22Rv1 (cell line): Measurements from ENCODE around the gene LRRC3.
"Not testable (repeated sequence)": the region's sequence is repeated elsewhere in the genome, so short reads cannot be mapped to it uniquely, and the experiment has no call there.

Source experiments
- H3K27ac ChIP-seq: fragments of 450-650 bp; 2 replicates; pipeline ENCODE4 v1.5.1; 2017
- ZFX ChIP-seq: fragments of 450-650 bp; IDR thresholded peaks from 2 replicates; pipeline ENCODE4 v1.6.1; 2017; ENCODE audit warnings: antibody characterized with exemption, borderline replicate concordance
- TF ChIP-seq, protein P1 (sequence below): fragments of 450-650 bp; IDR thresholded peaks from 2 replicates; pipeline ENCODE4 v1.5.1; 2017; ENCODE audit warnings: mild to moderate bottlenecking

Gene LRRC3

GRCh38 chr21:44414291-44415072, 40.8 kb upstream of the LRRC3 start:
- no peak for TF ChIP-seq ZFX
- TF ChIP-seq, protein P1, sequence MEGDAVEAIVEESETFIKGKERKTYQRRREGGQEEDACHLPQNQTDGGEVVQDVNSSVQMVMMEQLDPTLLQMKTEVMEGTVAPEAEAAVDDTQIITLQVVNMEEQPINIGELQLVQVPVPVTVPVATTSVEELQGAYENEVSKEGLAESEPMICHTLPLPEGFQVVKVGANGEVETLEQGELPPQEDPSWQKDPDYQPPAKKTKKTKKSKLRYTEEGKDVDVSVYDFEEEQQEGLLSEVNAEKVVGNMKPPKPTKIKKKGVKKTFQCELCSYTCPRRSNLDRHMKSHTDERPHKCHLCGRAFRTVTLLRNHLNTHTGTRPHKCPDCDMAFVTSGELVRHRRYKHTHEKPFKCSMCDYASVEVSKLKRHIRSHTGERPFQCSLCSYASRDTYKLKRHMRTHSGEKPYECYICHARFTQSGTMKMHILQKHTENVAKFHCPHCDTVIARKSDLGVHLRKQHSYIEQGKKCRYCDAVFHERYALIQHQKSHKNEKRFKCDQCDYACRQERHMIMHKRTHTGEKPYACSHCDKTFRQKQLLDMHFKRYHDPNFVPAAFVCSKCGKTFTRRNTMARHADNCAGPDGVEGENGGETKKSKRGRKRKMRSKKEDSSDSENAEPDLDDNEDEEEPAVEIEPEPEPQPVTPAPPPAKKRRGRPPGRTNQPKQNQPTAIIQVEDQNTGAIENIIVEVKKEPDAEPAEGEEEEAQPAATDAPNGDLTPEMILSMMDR, result no peak

GRCh38 chr21:44415073-44416025, 40.0 kb upstream of the LRRC3 start:
- no peak overlapping the region for H3K27ac ChIP-seq
- TF ChIP-seq, protein P1, result no peak
- no peak for TF ChIP-seq ZFX

More at GRCh38 chr21:44414291-44415072, 40.8 kb upstream of the LRRC3 start:
- H3K27ac ChIP-seq, result no peak overlapping the region

DNA sequence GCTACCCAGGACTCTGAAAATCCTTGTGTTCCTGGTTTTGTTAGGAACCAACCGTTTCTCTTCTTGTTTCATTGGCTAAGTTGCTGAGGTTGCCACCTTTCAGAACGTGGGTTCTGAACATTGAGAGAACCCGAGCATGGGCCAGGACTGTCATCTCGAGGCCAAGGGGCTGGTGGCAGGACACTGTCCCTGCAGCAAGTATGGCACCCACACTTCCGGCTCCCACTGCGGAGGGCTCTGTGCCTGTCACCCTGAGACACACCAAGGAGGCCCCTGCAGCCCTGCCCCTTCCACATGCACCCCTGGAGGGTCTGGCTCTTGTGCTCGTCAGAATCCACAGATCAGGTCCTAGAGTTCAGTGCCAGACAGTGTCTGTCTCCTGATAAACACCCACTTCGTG, 39.1 kb upstream of the LRRC3 start:
- TF ChIP-seq, protein P1, result no peak
- no peak for TF ChIP-seq ZFX
- no peak overlapping the region for H3K27ac ChIP-seq

GRCh38 chr21:44417621-44418107, 37.6 kb upstream of the LRRC3 start:
- H3K27ac ChIP-seq, result not testable (repeated sequence)

GRCh38 chr21:44418108-44418875, 37.0 kb upstream of the LRRC3 start:
- no peak overlapping the region for H3K27ac ChIP-seq
- no peak for TF ChIP-seq ZFX
- TF ChIP-seq, protein P1, result no peak

DNA sequence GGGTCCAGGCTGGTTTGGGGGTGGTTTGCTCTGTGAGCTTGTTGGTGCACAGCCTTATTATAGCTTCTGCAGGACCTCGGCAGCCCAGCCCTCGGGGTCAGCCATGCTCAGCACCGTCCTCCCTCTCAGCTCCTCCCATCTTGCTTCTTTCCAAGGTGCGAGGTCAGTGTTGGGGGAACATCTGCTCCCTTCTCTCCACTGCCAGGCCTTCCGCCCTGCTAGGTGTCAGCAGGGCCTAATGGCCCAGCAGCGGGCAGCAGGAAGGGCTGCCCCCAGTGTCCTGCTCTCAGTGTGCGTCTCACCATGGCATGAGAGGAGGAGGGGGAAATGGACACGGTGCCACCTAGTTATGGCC, 36.5 kb upstream of the LRRC3 start:
- TF ChIP-seq ZFX, result no peak

DNA sequence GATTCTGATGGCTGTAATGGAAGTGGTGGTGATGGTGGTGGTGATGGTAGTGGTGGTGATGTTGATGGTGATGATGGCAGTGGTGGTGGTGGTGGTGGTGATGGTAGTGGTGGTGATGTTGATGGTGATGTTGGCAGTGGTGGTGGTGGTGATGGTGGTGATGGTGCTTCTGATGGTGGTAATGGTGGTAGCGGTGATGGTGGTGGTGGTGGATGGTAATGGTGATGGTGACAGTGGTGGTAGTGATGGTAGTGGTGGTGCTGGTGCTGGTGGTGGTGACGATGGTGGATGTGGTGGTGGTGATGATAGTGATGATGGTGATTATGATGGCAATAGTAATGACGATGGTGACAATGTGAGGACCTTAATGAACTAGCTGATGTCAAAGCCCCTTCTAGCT, 35.6 kb upstream of the LRRC3 start:
- no peak overlapping the region for H3K27ac ChIP-seq

More for the DNA sequence above, 36.5 kb upstream of the LRRC3 start:
- no peak overlapping the region for H3K27ac ChIP-seq

More for the DNA sequence above, 35.6 kb upstream of the LRRC3 start:
- TF ChIP-seq, protein P1, result no peak
- no peak for TF ChIP-seq ZFX
